H1 (cell line): ENCODE data around the gene WFDC8. TPM values are rescaled to one million over a fixed set of nuclear protein-coding genes. Genes with fewer than 3 reads are reported as not detected.

Source experiments
- CTCF ChIA-PET: fragments of 300-600 bp; sonication (Branson Sonifier 250); formaldehyde crosslinking; loops from one replicate; lab custom pipeline; 2021; ENCODE audit not compliant: partially characterized antibody; lab: Charles Lee
- POLR2A ChIA-PET: fragments of 300-600 bp; sonication (Branson Sonifier 250); formaldehyde crosslinking; loops from one replicate; lab custom pipeline; 2021; ENCODE audit warnings: inconsistent platforms; ENCODE audit not compliant: partially characterized antibody; lab: Charles Lee
- DNase-seq, 2 experiments: peaks; one replicate each; pipeline versions ENCODE4 v3.0.0 to v3.0.0-alpha.2; 2010 to 2022; ENCODE audit warnings: low spot score in 2 of 2, low read depth in 1 of 2, mixed read lengths in 1 of 2
- FAIRE-seq: peaks from 2 replicates; lab custom pipeline; 2011; peaks lifted over from hg19 to GRCh38; lab: Jason Lieb, UNC
- H2AFZ ChIP-seq: 2 replicates; pipeline ENCODE4 v1.8.1; 2012; ENCODE audit warnings: low read length, inconsistent platforms
- H2AK5ac ChIP-seq: 2 replicates; pipeline ENCODE4 v1.6.1; 2013; ENCODE audit warnings: low read depth, low read length
- H2BK120ac ChIP-seq: replicated peaks from 2 replicates; pipeline ENCODE3; 2013; ENCODE audit warnings: low read depth, low read length, inconsistent platforms
- H2BK12ac ChIP-seq: 2 replicates; pipeline ENCODE4 v1.6.1; 2013; ENCODE audit warnings: low read depth, low read length
- H2BK15ac ChIP-seq: 2 replicates; pipeline ENCODE4 v1.6.1; 2013; ENCODE audit warnings: low read length
- H2BK20ac ChIP-seq: 2 replicates; pipeline ENCODE4 v1.6.1; 2013; ENCODE audit warnings: low read length
- H2BK5ac ChIP-seq: 2 replicates; pipeline ENCODE4 v1.6.1; 2013; ENCODE audit warnings: low read depth, low read length
- H3K14ac ChIP-seq: 2 replicates; pipeline ENCODE4 v1.6.1; 2013; ENCODE audit warnings: inconsistent platforms; ENCODE audit not compliant: insufficient read length
- H3K18ac ChIP-seq: 2 replicates; pipeline ENCODE4 v1.6.1; 2013; ENCODE audit warnings: low read length; ENCODE audit errors: extremely low read depth
- H3K23ac ChIP-seq: 2 replicates; pipeline ENCODE4 v1.6.1; 2013; ENCODE audit warnings: inconsistent platforms; ENCODE audit not compliant: insufficient read length
- H3K23me2 ChIP-seq: 2 replicates; pipeline ENCODE4 v1.6.1; 2013; ENCODE audit warnings: low read depth, low read length
- H3K27ac ChIP-seq: 2 replicates; pipeline ENCODE4 v1.6.1; 2011; ENCODE audit warnings: low read depth, low read length, inconsistent platforms
- H3K27me3 ChIP-seq, 4 experiments: replicated peaks in 1 of 4; 1 replicate in 1 of 4; 2 replicates in 3 of 4; pipeline versions ENCODE4 v1.6.1 to v1.8.1; 2011 to 2013; ENCODE audit warnings: low read length in 3 of 4, mild to moderate bottlenecking in 3 of 4, inconsistent platforms in 2 of 4, mixed read lengths in 2 of 4, moderate library complexity in 1 of 4; ENCODE audit not compliant: control insufficient read depth in 3 of 4, insufficient read depth in 3 of 4; ENCODE audit errors: extremely low read depth in 1 of 4
- H3K36me3 ChIP-seq, 4 experiments: 2 replicates each; pipeline versions ENCODE4 v1.6.1 to v1.8.1; 2011 to 2013; ENCODE audit warnings: mild to moderate bottlenecking in 4 of 4, low read length in 3 of 4, moderate library complexity in 2 of 4, control low read depth in 1 of 4, inconsistent platforms in 1 of 4; ENCODE audit not compliant: insufficient read depth in 4 of 4, control insufficient read depth in 2 of 4
- H3K4ac ChIP-seq: replicated peaks from 2 replicates; pipeline ENCODE3; 2013; ENCODE audit warnings: low read length, low read depth, mixed read lengths, inconsistent platforms; ENCODE audit not compliant: insufficient read length
- H3K4me1 ChIP-seq, 4 experiments: replicated peaks in 1 of 4; 1 replicate in 1 of 4; 2 replicates in 3 of 4; pipeline versions ENCODE4 v1.6.1 to v1.8.1; 2011 to 2013; ENCODE audit warnings: low read length in 3 of 4, inconsistent platforms in 2 of 4, mixed read lengths in 1 of 4; ENCODE audit not compliant: insufficient read depth in 4 of 4, control insufficient read depth in 3 of 4
- H3K4me2 ChIP-seq, 2 experiments: 2 replicates each; pipeline versions ENCODE4 v1.6.1 to v1.8.1; 2011 to 2013; ENCODE audit warnings: low read depth in 2 of 2, low read length in 2 of 2, control low read depth in 1 of 2, inconsistent platforms in 1 of 2, mild to moderate bottlenecking in 1 of 2; ENCODE audit not compliant: insufficient read depth in 1 of 2
- H3K4me3 ChIP-seq, 4 experiments: fragments of 200-600, 300-600 bp in 1 of 4; sonication (generic), shearing (Covaris generic), sonication (Bioruptor Twin) in 1 of 4; 2 replicates each; pipeline versions ENCODE4 v1.5.1 to v1.8.1; 2011 to 2016; ENCODE audit warnings: low read length in 4 of 4, low read depth in 3 of 4, control low read depth in 2 of 4, inconsistent platforms in 2 of 4, mild to moderate bottlenecking in 2 of 4, mixed read lengths in 1 of 4, moderate library complexity in 1 of 4; ENCODE audit not compliant: insufficient read depth in 2 of 4; ENCODE audit errors: extremely low read depth in 1 of 4
- H3K56ac ChIP-seq: replicated peaks from 2 replicates; pipeline ENCODE3; 2013; ENCODE audit warnings: low read depth, mild to moderate bottlenecking, mixed read lengths, low read length, inconsistent platforms; ENCODE audit not compliant: insufficient read length
- H3K79me1 ChIP-seq: 2 replicates; pipeline ENCODE4 v1.6.1; 2013; ENCODE audit warnings: low read depth, low read length, control low read depth
- H3K79me2 ChIP-seq, 2 experiments: 2 replicates each; pipeline versions ENCODE4 v1.6.1 to v1.8.1; 2012 to 2013; ENCODE audit warnings: low read length in 2 of 2, mild to moderate bottlenecking in 2 of 2, inconsistent platforms in 1 of 2; ENCODE audit not compliant: insufficient read depth in 2 of 2, control insufficient read depth in 1 of 2
- H3K9ac ChIP-seq, 4 experiments: replicated peaks in 1 of 4; 1 replicate in 1 of 4; 2 replicates in 3 of 4; pipeline versions ENCODE4 v1.6.1 to v1.8.1; 2011 to 2013; ENCODE audit warnings: low read depth in 3 of 4, low read length in 3 of 4, control low read depth in 2 of 4, mild to moderate bottlenecking in 2 of 4, moderate library complexity in 2 of 4, inconsistent platforms in 1 of 4; ENCODE audit errors: extremely low read depth in 1 of 4
- H3K9me3 ChIP-seq, 2 experiments: 2 replicates each; pipeline versions ENCODE4 v1.6.1 to v1.8.1; 2012 to 2013; ENCODE audit warnings: mild to moderate bottlenecking in 2 of 2, moderate library complexity in 2 of 2, control low read depth in 1 of 2, inconsistent platforms in 1 of 2, low read depth in 1 of 2, low read length in 1 of 2, mixed read lengths in 1 of 2; ENCODE audit not compliant: insufficient read depth in 2 of 2
- H4K20me1 ChIP-seq, 2 experiments: replicated peaks in 1 of 2; 2 replicates each; pipeline versions ENCODE3 to v1.8.1; 2011 to 2013; ENCODE audit warnings: inconsistent platforms in 2 of 2, low read length in 2 of 2, mild to moderate bottlenecking in 1 of 2; ENCODE audit not compliant: insufficient read depth in 2 of 2, control insufficient read depth in 1 of 2
- H4K5ac ChIP-seq: 2 replicates; pipeline ENCODE4 v1.6.1; 2013; ENCODE audit warnings: low read length, low read depth, mixed read lengths, inconsistent platforms; ENCODE audit not compliant: insufficient read length
- H4K8ac ChIP-seq: 2 replicates; pipeline ENCODE4 v1.8.0; 2013; ENCODE audit warnings: mild to moderate bottlenecking, moderate library complexity, low read length, inconsistent platforms; ENCODE audit not compliant: insufficient read depth; ENCODE audit errors: extremely low read depth
- H4K91ac ChIP-seq: replicated peaks from 2 replicates; pipeline ENCODE3; 2013; ENCODE audit warnings: low read length, mixed read lengths, inconsistent platforms; ENCODE audit not compliant: insufficient read length
- BACH1 ChIP-seq: IDR thresholded peaks from 2 replicates; pipeline ENCODE4 v1.6.1; 2012; ENCODE audit warnings: low read length, improper control_type of control experiment
- GTF2F1 ChIP-seq: IDR thresholded peaks from 2 replicates; pipeline ENCODE4 v1.6.1; 2012; ENCODE audit warnings: low read depth, low read length, improper control_type of control experiment, borderline replicate concordance
- KDM4A ChIP-seq: IDR thresholded peaks from one replicate; pipeline ENCODE4 v1.7.1; 2012; ENCODE audit warnings: low read depth, mild to moderate bottlenecking, moderate library complexity, low read length, inconsistent platforms; ENCODE audit not compliant: severe bottlenecking
- KDM5A ChIP-seq: fragments of 200-600 bp; IDR thresholded peaks from 2 replicates; pipeline ENCODE4 v1.7.1; 2012; ENCODE audit warnings: mild to moderate bottlenecking, low read length, inconsistent platforms, mixed read lengths
- MAFK ChIP-seq: IDR thresholded peaks from 2 replicates; pipeline ENCODE4 v1.6.1; 2012; ENCODE audit warnings: low read depth, mild to moderate bottlenecking, improper control_type of control experiment, low read length
- MAX ChIP-seq: IDR thresholded peaks from 2 replicates; pipeline ENCODE4 v1.6.1; 2012; ENCODE audit warnings: inconsistent platforms
- NRF1 ChIP-seq: IDR thresholded peaks from 2 replicates; pipeline ENCODE4 v1.6.1; 2011; ENCODE audit warnings: mild to moderate bottlenecking, low read depth, low read length, improper control_type of control experiment
- POLR2A ChIP-seq, 2 experiments: IDR thresholded peaks; 1 replicate in 1 of 2; 2 replicates in 1 of 2; pipeline ENCODE4 v1.6.1; 2011; ENCODE audit warnings: low read depth in 2 of 2, low read length in 2 of 2, mild to moderate bottlenecking in 2 of 2; ENCODE audit errors: control extremely low read depth in 1 of 2
- RXRA ChIP-seq: IDR thresholded peaks from 2 replicates; pipeline ENCODE4 v1.6.1; 2011; ENCODE audit warnings: low read depth, mild to moderate bottlenecking, low read length, moderate library complexity; ENCODE audit not compliant: insufficient read depth
- SIN3A ChIP-seq, 2 experiments: IDR thresholded peaks in 1 of 2; conservative IDR thresholded peaks in 1 of 2; 2 replicates each; pipeline ENCODE4 v1.6.1; 2011 to 2012; ENCODE audit warnings: low read length in 2 of 2, improper control_type of control experiment in 1 of 2, low read depth in 1 of 2, mild to moderate bottlenecking in 1 of 2
- WGBS, 2 experiments: shearing (Covaris generic) in 1 of 2; methylation state at CpG; one replicate each; pipeline versions ENCODE4 v1.1.6 to v1.1.7; 2013 to 2015; ENCODE audit warnings: low lambda C conversion rate in 2 of 2, mixed read lengths in 2 of 2, inconsistent platforms in 1 of 2, low coverage in 1 of 2, missing lambda C conversion rate in 1 of 2; ENCODE audit not compliant: insufficient replicate concordance in 2 of 2, insufficient coverage in 1 of 2, insufficient read length in 1 of 2; ENCODE audit errors: extremely low coverage in 1 of 2, missing lambda C conversion rate in 1 of 2; 5-methylcytosine and 5-hydroxymethylcytosine counted together
- polyA plus RNA-seq, 7 experiments: library from polyadenylated mRNA; depleted of rRNA in 3 of 7; stranded (reverse) in 5 of 7; unstranded in 2 of 7; fragments of >200 nt in 5 of 7; fragments of 200-250 nt in 2 of 7; gene quantifications; 1 replicate in 5 of 7; 2 replicates in 1 of 7; 4 replicates in 1 of 7; pipeline versions ENCODE4 v1.2.1 to v1.2.3, GENCODE V29; 2011 to 2013; ENCODE audit warnings: missing spikeins in 2 of 7, mixed read lengths in 2 of 7
- total RNA-seq: library from RNA; stranded (reverse); fragmentation: NEBNext Ultra II Directional; extraction: Animal tissue kit (Norgen Biotek cat#: 25700); gene quantifications from 2 replicates; pipeline ENCODE4 v1.2.1, GENCODE V29; 2021

The WFDC8 gene
- total and polyA plus RNA-seq, 2 of the 8 experiments (the other 6 are each of a cell fraction or from before 2014, with no cell fraction given), result not detected

- no peaks in the 10 kb centered on the region for H3K27me3 ChIP-seq
- POLR2A ChIA-PET, result no interaction called here
- no peaks in the 10 kb centered on the region for H3K79me1 ChIP-seq
- H4K20me1 ChIP-seq, result no peaks in the 10 kb centered on the region
- 94% methylated on average over 1 of the region's 1 CpG; no CpG with 5 or more reads in 1 of the 2 experiments for WGBS, 2 experiments
- no peak overlapping the region for H3K4me3 ChIP-seq
- H2BK12ac ChIP-seq, result no peak overlapping the region
- no peak overlapping the region for H4K5ac ChIP-seq
- H2BK20ac ChIP-seq, result 0 out of 2 replicates have a peak overlapping the region, but pooled peaks have one; percentile 18
- H3K23ac ChIP-seq, result no peak overlapping the region
- no peak overlapping the region for H2BK15ac ChIP-seq
- no peak overlapping the region for H4K91ac ChIP-seq
- H3K9me3 ChIP-seq, result peaks cover 4 to 9% of the 10 kb centered on the region in 2 experiments; a peak in 2 of 4 replicates
- H2BK5ac ChIP-seq, result no peak overlapping the region
- H4K8ac ChIP-seq, result no peak overlapping the region
- H3K79me2 ChIP-seq, result no peaks in the 10 kb centered on the region
- FAIRE-seq (no peak), DNase-seq (no peak)
- H3K56ac ChIP-seq, result no peak overlapping the region
- peaks cover 0 to 3% (median 0%) of the 10 kb centered on the region in 4 experiments; a peak in 2 of 7 replicates for H3K4me1 ChIP-seq
- no peaks in the 10 kb centered on the region for H3K36me3 ChIP-seq
- no peak overlapping the region for H2BK120ac ChIP-seq
- CTCF ChIA-PET, result interaction anchor here (1.2 kb wide), 1 partner anchor 164 kb away, joined by 8 read pairs; no protein-coding TSS in a partner anchor
- no peak overlapping the region for H3K18ac ChIP-seq
- TF ChIP-seq SIN3A (conservative IDR thresholded peaks at IDR 0.05 in 1 of 2, IDR thresholded peaks at IDR 0.05 in 1 of 2; ENCODE audit: low read depth in 1 of 2, low read length in 2 of 2), result no peak
- TF ChIP-seq KDM5A, result no peak
- TF ChIP-seq BACH1, result no peak
- TF ChIP-seq GTF2F1, result no peak
- no peak for TF ChIP-seq KDM4A
- TF ChIP-seq RXRA, result no peak
- no peak for TF ChIP-seq NRF1
- TF ChIP-seq POLR2A (IDR thresholded peaks at IDR 0.05; ENCODE audit: control extremely low read depth in 1 of 2, low read depth in 2 of 2, low read length in 2 of 2), result no peak
- no peak for TF ChIP-seq MAX
- no peak for TF ChIP-seq MAFK
- H3K4me2 ChIP-seq, result no peak overlapping the region
- no peak overlapping the region for H3K9ac ChIP-seq
- no peak overlapping the region for H3K14ac ChIP-seq
- H3K27ac ChIP-seq, result no peak overlapping the region
- no peaks in the 10 kb centered on the region for H3K23me2 ChIP-seq
- no peak overlapping the region for H2AK5ac ChIP-seq
- no peak overlapping the region for H2AFZ ChIP-seq
- H3K4ac ChIP-seq, result no peak overlapping the region
These were observed 28.7 kb upstream of the WFDC8 start for GRCh38 chr20:45607810-45608209.
